Activated CD4-positive, alpha-beta T cell treated with anti-CD3 and anti-CD28 coated beads, Interleukin-2, Interleukin-4, amounts not matched to agents 100 ng/mL and 50 ng/mL, durations not matched to agents 16 hours and 8 hours (primary cell): ENCODE measurements around the gene DGKI.

Experiments
- DNase-seq: peaks from one replicate; pipeline ENCODE4 v3.0.0-alpha.2; 2020; ENCODE audit warnings: low spot score

Gene DGKI

GRCh38 chr7:137685433-137686164, 161.2 kb downstream of the DGKI start:
- no peak for DNase-seq

- no peak for DNase-seq
Measured at GRCh38 chr7:137684776-137685175, 162.0 kb downstream of the DGKI start.

GRCh38 chr7:137684316-137684715, 162.5 kb downstream of the DGKI start:
- no peak for DNase-seq

GRCh38 chr7:137682596-137682995, 164.2 kb downstream of the DGKI start:
- no peak for DNase-seq

- DNase-seq, result no peak
Measured at GRCh38 chr7:137681657-137682562, 164.9 kb downstream of the DGKI start.

- no peak for DNase-seq
Measured at GRCh38 chr7:137674551-137675409, 172.0 kb downstream of the DGKI start.

- no peak for DNase-seq
Measured at GRCh38 chr7:137674048-137674447, 172.7 kb downstream of the DGKI start.

GRCh38 chr7:137671920-137672319, 174.9 kb downstream of the DGKI start:
- no peak for DNase-seq

- no peak for DNase-seq
Measured at GRCh38 chr7:137670222-137671064, 176.3 kb downstream of the DGKI start.

GRCh38 chr7:137669706-137670105, 177.1 kb downstream of the DGKI start:
- DNase-seq, result no peak

- no peak for DNase-seq
Measured at GRCh38 chr7:137668404-137668803, 178.4 kb downstream of the DGKI start.

GRCh38 chr7:137667633-137668387, 179.0 kb downstream of the DGKI start:
- no peak for DNase-seq

- no peak for DNase-seq
Measured at GRCh38 chr7:137664846-137665245, 181.9 kb downstream of the DGKI start.

- DNase-seq, result no peak
Measured at GRCh38 chr7:137661634-137662033, 185.1 kb downstream of the DGKI start.

GRCh38 chr7:137658190-137658900, 188.4 kb downstream of the DGKI start:
- DNase-seq, result no peak

- no peak for DNase-seq
Measured at GRCh38 chr7:137657476-137658189, 189.1 kb downstream of the DGKI start.

GRCh38 chr7:137656850-137657232, 189.9 kb downstream of the DGKI start:
- DNase-seq, result no peak

- peak; percentile 72 for DNase-seq
Measured at GRCh38 chr7:137656227-137656849, 190.4 kb downstream of the DGKI start.

- no peak for DNase-seq
Measured at GRCh38 chr7:137655804-137656203, 191.0 kb downstream of the DGKI start.
